EH (cell line): ENCODE measurements around the gene TCEAL9.
A peak's percentile ranks its signal among the peaks of the same experiment; 100 is the strongest.
"Not testable (repeated sequence)": the region's sequence is repeated elsewhere in the genome, so short reads cannot be mapped to it uniquely, and the experiment has no call there.

Experiments
- DNase-seq: peaks from one replicate; pipeline ENCODE4 v3.0.0-alpha.2; 2015; ENCODE audit warnings: low read depth

Gene TCEAL9

DNA sequence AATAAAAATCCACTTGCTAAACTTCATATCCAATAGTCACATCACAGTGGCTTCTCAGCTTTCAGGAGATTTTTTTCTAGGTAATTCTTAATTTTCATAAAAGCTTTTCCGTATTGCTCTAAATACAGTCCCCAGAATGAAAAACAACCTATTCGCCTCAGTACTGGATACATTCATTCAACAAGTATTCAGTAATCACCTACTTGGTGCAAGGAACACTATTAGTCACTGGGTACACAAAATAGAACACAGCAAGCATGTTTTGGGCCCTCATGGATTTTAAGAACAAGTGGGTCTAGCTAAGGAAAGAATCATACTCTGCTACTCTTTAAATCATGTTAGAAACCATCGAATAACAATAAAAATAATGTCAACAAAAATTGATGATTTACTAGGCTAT, 17.3 kb downstream of the TCEAL9 start:
- DNase-seq = no peak

DNA sequence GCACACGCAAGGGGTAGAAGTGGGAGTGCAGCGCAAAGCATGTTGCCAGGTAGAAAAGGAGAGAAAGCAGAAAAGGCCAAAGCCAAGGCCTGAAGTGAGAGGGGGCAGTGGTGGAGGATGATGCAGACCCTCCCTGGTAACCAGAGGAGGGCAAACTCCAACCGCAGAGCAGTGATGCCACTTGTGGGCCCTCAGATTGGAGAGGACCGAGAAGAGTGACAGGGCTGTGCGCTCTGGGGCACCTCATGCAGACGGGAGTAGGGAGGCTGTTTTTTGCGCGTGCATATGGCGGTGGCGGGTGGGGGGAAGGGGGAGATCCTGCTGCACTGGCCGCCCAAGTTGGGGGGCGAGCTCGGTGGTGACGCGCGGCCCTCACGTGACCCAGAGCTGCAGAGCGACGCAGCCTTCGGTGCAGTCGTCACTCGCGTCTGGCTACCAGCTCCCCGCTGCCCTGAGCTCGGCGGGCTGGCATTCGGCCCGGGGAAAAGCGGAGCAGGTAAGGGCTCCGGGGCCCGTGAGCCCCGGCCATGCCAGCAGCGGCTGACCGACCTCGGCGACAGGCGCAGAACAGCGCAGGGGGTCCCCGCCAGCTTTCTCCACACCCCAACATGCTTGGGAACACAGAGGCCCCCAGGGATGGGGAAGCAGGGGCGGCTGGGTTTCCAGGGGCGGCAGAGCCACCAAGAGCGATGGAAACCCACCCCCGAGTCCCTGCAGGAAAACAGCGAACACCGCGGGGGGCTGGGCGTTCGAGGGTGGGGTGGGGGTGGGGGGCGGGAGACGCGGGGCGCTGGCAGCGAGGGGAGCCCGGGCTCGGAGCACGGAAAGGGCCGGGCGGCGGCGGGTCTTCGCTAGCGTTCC, 20.0 kb downstream of the TCEAL9 start, which contains the start of gene BEX3:
TSS of gene BEX3 (plus strand) at position 421 of the 861 bp plus-strand sequence. CDS start 984 bp downstream, outside the sequence.
- DNase-seq = peak; percentile 46

DNA sequence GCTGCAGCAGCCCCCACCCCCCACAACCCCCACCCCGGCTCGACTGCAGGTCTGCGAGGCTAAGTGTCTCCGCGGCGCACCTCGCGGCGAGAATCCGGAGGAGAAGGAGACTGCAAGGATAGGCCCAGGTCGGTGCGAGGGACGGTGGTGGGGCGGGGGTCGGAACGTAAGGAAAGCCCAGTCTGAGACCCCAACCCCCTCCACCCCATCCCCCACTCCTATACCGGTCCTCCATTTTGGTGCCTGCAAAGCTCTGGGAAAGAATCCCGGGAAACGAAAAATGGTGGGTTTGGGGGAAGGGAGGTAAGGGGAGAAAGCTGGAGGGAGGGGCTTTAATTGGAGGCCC, 20.6 kb downstream of the TCEAL9 start:
- DNase-seq = peak; percentile 44

DNA sequence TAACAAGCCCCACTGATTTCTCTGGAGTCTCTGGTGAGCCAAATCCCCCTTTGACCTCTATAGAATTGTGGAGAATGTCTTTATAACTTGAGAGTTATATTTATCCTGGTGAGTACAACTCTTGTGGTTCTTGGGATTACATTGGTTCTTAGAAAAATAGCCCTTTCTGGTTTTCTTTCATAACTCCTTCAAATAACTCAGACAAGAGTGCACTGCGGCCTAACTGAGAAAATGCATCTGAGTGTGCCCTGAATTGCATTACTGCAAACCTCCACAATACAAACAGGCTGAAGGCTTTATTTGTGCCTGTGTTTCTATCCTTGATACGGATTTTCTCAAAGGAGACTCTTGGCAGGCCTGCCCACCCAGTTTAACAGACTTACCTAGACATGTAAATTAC, 22.7 kb downstream of the TCEAL9 start:
- DNase-seq = no peak

DNA sequence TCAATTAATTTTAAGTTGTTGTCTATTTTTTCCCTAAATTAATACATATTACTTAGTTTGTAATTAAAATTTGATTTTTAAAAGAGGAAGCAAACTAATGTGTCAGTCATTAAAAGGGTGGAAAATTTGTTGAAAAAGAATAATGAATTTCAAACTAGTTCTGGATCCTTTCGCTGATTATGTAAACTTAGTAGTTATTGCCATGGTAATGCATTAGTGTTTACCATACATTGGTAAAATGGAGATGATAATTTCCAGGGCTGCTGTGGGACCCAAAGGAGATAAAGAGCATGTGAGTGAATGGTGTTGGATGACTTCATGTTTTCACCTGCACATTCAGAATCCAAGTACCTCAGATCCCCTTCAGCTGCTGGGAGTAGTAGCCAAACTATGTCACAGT, 26.6 kb downstream of the TCEAL9 start:
- no peak for DNase-seq

DNA sequence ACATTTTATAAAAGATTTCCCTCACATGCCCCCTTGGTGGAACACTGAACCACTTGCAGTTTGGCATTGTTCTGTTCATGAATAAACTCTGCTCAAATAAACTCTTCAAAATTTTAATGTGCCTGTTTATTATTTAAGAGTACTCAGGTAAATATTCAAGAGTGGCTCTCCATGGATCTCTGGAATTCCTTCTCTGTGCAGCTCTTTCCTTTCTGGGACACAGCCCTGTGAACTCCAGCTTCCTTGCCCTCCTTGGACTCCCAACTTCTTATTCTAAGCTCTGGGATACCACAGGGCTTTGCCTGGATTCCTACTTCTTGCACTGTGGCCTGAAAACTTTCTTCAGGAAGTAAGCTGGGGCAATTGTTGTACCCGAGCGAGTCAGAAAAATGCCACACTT, 28.4 kb downstream of the TCEAL9 start:
- DNase-seq = no peak

DNA sequence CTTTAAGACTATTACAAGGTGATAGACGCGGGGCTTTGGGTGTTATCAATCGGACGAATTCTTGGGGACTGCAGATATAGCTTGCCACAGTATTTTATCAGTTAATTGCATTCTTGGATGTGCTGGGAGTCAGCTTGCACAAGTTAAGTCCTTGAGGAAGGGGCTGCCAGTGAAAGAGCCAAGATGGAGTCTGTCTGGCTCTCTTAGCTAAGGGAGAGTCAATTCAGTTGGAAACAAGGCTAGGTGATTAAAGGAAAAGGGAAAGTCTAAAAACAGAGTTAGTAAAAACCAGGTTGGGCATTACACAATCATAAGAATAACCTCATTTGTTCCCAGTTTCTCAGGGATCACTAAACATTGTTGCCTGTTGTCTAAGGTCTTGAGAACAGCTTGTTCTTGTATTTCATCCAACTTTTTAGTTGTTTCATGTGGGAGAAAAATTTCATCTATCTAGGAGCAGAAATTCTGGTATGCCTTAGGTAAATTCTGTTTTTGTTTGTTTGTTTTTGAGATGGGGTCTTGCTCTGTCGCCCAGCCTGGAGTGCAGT, 29.1 kb downstream of the TCEAL9 start:
- DNase-seq = not testable (repeated sequence)

DNA sequence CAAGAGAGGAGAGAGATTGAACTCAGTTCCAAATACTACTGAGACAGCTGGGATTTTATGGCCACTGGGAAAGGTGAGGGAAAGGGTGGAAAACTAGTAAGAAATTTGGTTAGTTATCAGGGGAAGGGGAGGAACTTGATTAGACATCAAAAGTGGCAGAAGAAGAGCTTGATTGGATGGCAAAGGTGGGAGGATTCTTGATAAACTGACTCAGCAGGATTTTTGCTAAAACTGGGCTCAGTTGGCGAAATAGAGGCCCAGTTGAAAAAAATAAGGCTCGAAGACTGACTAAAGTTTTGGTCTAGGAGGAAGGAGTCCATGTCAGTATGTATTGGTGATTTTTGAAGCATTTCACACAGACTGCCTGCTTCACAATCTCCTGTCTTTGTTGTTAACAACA, 30.0 kb downstream of the TCEAL9 start:
- DNase-seq = no peak

DNA sequence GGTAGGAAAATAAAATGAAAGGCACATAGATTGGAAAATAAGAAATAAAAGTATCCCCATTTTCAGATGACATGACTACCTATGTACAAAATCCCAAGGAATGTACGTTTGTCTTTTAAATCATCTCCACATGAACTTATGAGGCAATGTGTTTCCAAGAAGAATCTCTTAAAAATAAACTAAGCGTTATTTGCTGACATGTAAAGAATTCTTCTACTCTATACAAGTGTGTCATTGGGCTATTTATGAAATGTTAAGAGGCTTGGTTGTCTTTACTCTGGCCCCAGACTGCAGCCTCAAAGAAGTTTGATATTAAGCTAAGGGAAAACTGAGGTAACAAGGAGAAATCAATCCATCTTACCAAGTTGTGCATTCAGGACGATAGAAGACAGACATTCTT, 37.2 kb downstream of the TCEAL9 start:
- no peak for DNase-seq

DNA sequence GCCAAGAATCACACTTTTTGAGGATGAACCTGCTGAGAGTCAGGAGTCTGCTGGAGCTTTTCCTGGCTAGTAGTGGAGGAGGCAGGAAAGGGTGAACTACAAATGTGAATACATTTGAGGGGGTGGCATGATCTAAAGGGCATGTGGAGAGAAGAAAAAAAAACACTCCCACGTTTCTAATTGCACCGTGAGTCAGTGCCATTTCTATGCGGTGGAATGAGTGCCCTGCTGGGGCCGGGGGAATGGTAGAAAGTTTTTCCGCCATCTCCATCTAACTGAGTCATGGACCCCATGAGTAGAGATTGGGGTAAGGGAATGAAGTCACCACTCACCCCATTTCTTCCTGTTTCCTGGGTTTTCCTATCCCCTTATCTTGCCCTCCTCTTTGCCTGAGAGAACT, 39.9 kb downstream of the TCEAL9 start:
- DNase-seq = peak; percentile 74

DNA sequence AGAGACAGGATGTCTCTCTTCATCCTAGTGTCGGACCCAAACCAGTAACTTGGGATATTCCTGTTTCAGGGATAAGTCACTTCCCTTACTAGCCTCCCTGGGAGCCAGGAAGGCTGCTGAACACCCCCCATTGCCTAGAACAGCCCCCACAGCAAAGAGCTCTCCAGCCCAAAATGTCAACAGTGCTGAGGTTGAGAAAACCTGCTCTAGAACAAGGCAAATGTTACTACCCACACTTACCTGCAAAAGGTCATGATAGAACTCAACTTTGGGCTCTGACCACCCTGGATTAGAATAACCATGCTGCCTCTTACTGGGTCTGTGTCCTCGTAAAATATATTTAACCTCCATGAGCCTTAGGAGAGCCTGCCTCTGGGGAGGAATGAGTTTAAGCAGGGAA, 40.4 kb downstream of the TCEAL9 start:
- no peak for DNase-seq

DNA sequence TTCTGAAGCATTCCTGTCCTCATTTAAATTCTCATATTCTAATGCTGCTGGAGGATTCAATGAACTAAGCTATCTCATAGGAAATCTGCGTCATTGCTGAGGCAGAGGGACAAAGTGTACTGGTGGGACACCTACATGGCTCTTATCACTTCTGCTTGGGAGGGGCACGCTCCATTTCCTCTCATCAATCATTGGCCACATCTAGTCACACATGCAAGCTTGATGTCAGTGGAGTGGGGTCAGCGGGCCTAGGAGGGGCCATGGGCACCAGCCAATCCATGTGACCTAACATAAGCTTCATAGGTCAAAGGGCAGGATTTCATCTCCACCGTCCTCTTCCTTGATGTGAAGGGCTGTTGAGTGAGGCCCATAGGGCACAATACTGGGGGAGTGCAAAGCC, 41.4 kb downstream of the TCEAL9 start:
- DNase-seq = no peak

DNA sequence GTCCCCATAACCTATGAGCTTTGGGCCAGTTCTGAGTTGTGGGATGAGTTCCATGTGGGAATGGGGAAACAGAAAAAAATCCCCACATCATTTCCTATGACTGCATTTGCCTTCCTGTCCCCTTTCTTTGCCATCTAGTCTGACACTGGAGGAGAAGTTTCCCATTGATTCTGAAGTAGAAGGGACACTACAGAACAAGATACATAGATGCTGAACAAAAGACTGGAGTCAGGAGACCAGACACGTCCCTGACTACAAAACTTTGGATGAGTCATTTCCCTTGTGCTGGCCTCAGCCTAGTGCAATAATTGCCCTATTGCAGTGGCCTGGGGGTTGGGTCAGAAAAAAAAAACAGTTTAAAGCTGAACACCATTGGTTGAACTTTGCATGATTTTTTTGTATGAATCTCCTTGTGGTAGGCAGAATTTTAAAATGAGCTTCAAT, 42.1 kb downstream of the TCEAL9 start:
- DNase-seq = peak; percentile 86

DNA sequence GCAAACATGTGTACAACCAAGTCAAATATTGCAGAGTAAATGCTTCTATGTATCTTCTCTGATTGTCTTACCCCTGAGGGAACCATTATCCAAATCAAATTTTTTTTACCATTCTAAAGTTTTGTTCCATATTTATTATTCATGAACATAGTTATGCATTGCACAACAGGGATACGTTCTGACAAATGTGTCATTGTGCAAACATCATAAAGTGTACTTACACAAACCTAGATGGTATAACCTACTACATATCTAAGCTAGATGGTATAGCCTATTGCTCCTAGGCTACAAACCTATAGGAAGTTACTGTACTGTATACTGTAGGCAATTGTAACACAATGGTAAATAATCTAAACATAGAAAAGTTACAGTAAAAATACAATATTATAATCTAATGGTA, 43.4 kb downstream of the TCEAL9 start:
- no peak for DNase-seq

DNA sequence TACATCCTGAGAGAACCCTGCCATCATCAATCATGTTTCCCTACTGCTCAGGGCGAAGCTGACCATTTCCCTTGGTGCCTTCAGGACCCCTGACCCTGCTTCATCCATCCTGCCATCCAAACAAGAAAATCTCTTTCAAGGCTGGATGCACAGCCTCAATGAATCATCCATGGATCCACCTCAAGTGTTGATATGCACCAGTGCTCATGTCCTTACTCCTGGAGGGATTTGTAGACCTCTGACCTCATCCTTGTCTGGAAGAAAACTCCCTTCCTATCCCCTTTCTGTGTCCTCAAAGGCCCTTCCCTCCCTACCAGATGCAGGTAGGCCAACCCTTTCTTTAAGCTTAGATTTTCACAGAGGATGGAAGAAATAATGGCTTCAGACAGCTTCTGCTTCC, 44.6 kb downstream of the TCEAL9 start:
- no peak for DNase-seq

DNA sequence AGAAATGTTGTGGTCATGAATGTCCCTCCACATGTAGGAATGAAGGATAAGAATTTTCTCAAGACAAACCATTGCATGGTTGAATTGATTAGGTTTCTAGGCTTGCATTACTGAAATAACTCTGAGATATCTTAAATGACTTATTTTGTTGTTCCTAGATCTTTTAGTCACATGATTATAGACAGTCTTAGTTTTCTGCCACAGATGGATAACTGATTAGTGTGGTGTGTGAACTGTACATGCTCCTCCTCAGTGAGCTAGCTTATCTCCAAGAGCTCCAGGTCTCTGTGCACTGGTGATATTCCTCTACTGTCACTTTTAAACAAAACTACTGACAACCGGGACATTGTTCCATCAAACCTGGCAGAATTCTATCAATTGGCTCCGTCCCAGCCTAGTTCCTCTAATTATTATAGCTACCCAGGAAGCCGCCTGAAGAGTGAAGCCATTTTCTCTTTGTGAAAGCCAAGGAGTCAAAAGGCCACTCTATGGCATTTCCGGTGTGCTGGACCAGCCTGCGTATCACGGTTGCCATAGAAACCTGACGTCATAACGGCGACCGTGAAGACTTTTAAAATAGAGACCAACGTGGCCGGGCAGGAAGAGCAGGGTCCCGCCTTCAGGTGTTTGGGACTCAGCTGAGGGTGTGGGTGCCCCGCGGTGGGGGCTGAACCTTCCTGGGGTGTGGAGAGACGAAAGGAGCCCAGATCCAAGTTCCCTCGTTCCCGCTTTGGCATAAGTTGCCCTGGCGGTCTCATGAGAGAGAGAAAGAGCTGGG, 48.1 kb downstream of the TCEAL9 start:
- peak; percentile 89 for DNase-seq

DNA sequence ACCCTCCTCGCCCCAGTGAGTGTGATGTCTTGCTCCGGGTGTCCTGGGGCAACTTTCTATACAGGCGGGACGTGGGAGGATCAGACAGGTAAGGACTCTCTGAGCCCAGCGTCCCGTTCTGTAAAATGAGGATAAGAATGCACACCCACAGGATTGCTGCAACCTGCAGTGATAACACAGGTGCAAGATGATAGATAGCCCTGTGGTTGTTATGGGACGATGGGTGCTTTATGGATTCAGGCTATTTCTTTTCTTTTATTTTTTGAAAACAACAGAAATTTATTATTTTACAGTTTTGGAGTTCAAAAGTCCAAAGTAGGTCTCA, 48.7 kb downstream of the TCEAL9 start:
- no peak for DNase-seq

DNA sequence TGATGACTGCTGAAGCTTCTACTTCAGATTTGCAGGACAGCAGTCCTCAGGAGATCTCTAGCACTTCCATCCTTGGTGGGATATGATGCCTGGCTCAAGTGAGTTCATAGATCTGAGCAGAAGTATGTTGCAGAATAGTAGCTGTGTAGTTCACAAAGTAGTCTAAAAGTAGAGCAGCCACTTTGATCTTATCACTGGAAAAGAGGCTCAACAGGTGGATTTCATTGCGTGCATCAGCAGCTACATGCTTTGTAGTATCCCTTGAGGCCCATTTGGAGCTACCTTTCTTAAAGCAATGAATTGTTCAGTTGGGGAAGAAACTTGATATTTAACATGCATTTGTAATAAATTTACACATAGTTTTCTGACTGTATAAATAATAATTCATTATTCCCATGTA, 50.0 kb downstream of the TCEAL9 start:
- DNase-seq = no peak

DNA sequence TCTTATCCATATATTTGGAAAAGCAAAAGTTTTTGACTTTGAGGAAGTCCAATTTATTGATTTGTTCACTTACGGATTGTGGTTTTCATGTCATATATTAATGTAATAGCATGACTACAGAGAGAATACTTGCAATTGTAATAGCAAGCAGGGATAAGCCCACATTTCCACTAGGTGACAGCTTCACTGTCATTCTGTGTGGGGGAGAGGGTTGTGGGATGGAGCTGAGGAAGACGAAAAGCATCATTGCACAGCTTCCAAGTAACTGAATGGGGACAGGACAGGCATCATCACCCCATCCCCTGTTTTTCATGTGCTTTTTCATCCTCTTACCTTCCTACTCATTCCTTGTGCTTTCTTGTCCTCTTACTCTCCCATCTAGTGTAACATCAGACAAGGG, 51.5 kb downstream of the TCEAL9 start:
- DNase-seq = no peak
